T-helper 2 cell treated with Interferon-gamma antibody and Interleukin-4, amounts not matched to agents 5 μg/mL and 100 μg/mL, for 36 hours (primary cell): ENCODE results near the gene CLEC4G.
"Not testable (repeated sequence)": the region's sequence is repeated elsewhere in the genome, so short reads cannot be mapped to it uniquely, and the experiment has no call there.

Experiments used
- DNase-seq: peaks from one replicate; pipeline ENCODE4 v3.0.0; 2021; ENCODE audit warnings: low spot score
- H3K27ac Mint-ChIP-seq: one replicate; pipeline ENCODE4 v1.8.0; 2021; ENCODE audit warnings: mild to moderate bottlenecking, mixed read lengths
- H3K27me3 Mint-ChIP-seq: one replicate; pipeline ENCODE4 v1.8.0; 2021; ENCODE audit warnings: low read depth, mixed read lengths
- H3K36me3 Mint-ChIP-seq: one replicate; pipeline ENCODE4 v1.8.0; 2021; ENCODE audit warnings: low read depth, mixed read lengths
- H3K4me1 Mint-ChIP-seq: one replicate; pipeline ENCODE4 v1.8.0; 2021; ENCODE audit warnings: low read depth, mixed read lengths
- H3K4me3 Mint-ChIP-seq: one replicate; pipeline ENCODE4 v1.8.0; 2022; ENCODE audit warnings: mild to moderate bottlenecking, moderate library complexity, mixed read lengths
- H3K9me3 Mint-ChIP-seq: one replicate; pipeline ENCODE4 v1.8.0; 2021; ENCODE audit warnings: mixed read lengths

Gene CLEC4G

GRCh38 chr19:7732045-7732444, at the start of gene CLEC4G:
Gene CLEC4G (minus strand): TSS chr19:7732110. CDS start chr19:7732102, 8 bp downstream.
- H3K27ac Mint-ChIP-seq = no peak within 1 kb of the TSS
- no peaks in the 10 kb centered on the region for H3K9me3 Mint-ChIP-seq
- DNase-seq = no peak
- no peaks in the 10 kb centered on the region for H3K4me1 Mint-ChIP-seq
- H3K4me3 Mint-ChIP-seq = no peak within 1 kb of the TSS
- peaks cover 50% of the 10 kb centered on the region for H3K27me3 Mint-ChIP-seq
- no peaks in the 10 kb centered on the region for H3K36me3 Mint-ChIP-seq

GRCh38 chr19:7781157-7781556, 49.2 kb upstream of the CLEC4G start:
- Mint-ChIP-seq H3K27me3 (peaks cover 29% of the 10 kb centered on the region), H3K27ac (no peak overlapping the region), H3K4me3 (no peak overlapping the region), H3K9me3 (peaks cover 8% of the 10 kb centered on the region), H3K4me1 (no peaks in the 10 kb centered on the region), H3K36me3 (no peaks in the 10 kb centered on the region)
- DNase-seq = no peak

GRCh38 chr19:7779631-7780486, 47.9 kb upstream of the CLEC4G start:
- H3K27me3 Mint-ChIP-seq = peaks cover 26% of the 10 kb centered on the region
- no peak overlapping the region for H3K4me3 Mint-ChIP-seq
- H3K9me3 Mint-ChIP-seq = peaks cover 6% of the 10 kb centered on the region

GRCh38 chr19:7778081-7778480, 46.2 kb upstream of the CLEC4G start:
- no peaks in the 10 kb centered on the region for H3K4me1 Mint-ChIP-seq
- H3K36me3 Mint-ChIP-seq = no peaks in the 10 kb centered on the region
- DNase-seq = no peak
- peaks cover 12% of the 10 kb centered on the region for H3K27me3 Mint-ChIP-seq
- no peak overlapping the region for H3K27ac Mint-ChIP-seq
- H3K4me3 Mint-ChIP-seq = no peak overlapping the region
- H3K9me3 Mint-ChIP-seq = no peaks in the 10 kb centered on the region

More at GRCh38 chr19:7779631-7780486, 47.9 kb upstream of the CLEC4G start:
- H3K4me1 Mint-ChIP-seq = no peaks in the 10 kb centered on the region
- DNase-seq = no peak
- H3K27ac Mint-ChIP-seq = no peak overlapping the region
- H3K36me3 Mint-ChIP-seq = no peaks in the 10 kb centered on the region

GRCh38 chr19:7775761-7776160, 43.9 kb upstream of the CLEC4G start:
- DNase-seq = no peak
- H3K27me3 Mint-ChIP-seq = peaks cover 9% of the 10 kb centered on the region
- H3K4me3 Mint-ChIP-seq = no peak overlapping the region
- no peaks in the 10 kb centered on the region for H3K36me3 Mint-ChIP-seq
- H3K4me1 Mint-ChIP-seq = peaks cover 12% of the 10 kb centered on the region
- H3K27ac Mint-ChIP-seq = no peak overlapping the region
- H3K9me3 Mint-ChIP-seq = no peaks in the 10 kb centered on the region

GRCh38 chr19:7773841-7774240, 41.9 kb upstream of the CLEC4G start:
- Mint-ChIP-seq H3K27ac (no peak overlapping the region), H3K27me3 (peaks cover 7% of the 10 kb centered on the region), H3K4me1 (peaks cover 12% of the 10 kb centered on the region), H3K4me3 (no peak overlapping the region), H3K36me3 (no peaks in the 10 kb centered on the region), H3K9me3 (no peaks in the 10 kb centered on the region)
- no peak for DNase-seq

- peak; percentile 45 for DNase-seq
- Mint-ChIP-seq H3K4me1 (peaks cover 12% of the 10 kb centered on the region), H3K27ac (no peak overlapping the region), H3K9me3 (no peaks in the 10 kb centered on the region), H3K27me3 (peaks cover 3% of the 10 kb centered on the region), H3K36me3 (no peaks in the 10 kb centered on the region), H3K4me3 (peak overlapping the region; percentile 53)
Observed at GRCh38 chr19:7772752-7773291, 40.9 kb upstream of the CLEC4G start.

- Mint-ChIP-seq H3K27ac (no peak overlapping the region), H3K9me3 (no peaks in the 10 kb centered on the region), H3K4me3 (no peak overlapping the region), H3K27me3 (peaks cover 3% of the 10 kb centered on the region), H3K4me1 (peaks cover 12% of the 10 kb centered on the region), H3K36me3 (no peaks in the 10 kb centered on the region)
- DNase-seq = no peak
Observed at GRCh38 chr19:7771072-7771471, 39.2 kb upstream of the CLEC4G start.

- Mint-ChIP-seq H3K27me3 (peaks cover 3% of the 10 kb centered on the region), H3K36me3 (no peaks in the 10 kb centered on the region), H3K4me3 (no peak overlapping the region), H3K27ac (no peak overlapping the region), H3K4me1 (peaks cover 12% of the 10 kb centered on the region), H3K9me3 (no peaks in the 10 kb centered on the region)
- DNase-seq = no peak
Observed at GRCh38 chr19:7769171-7769570, 37.3 kb upstream of the CLEC4G start.

GRCh38 chr19:7767487-7767886, 35.6 kb upstream of the CLEC4G start:
- Mint-ChIP-seq H3K4me1 (peaks cover 6% of the 10 kb centered on the region), H3K9me3 (no peaks in the 10 kb centered on the region), H3K27me3 (peaks cover 3% of the 10 kb centered on the region), H3K4me3 (no peak overlapping the region), H3K27ac (no peak overlapping the region), H3K36me3 (no peaks in the 10 kb centered on the region)
- no peak for DNase-seq

- DNase-seq = no peak
- Mint-ChIP-seq H3K4me1 (no peaks in the 10 kb centered on the region), H3K9me3 (no peaks in the 10 kb centered on the region), H3K4me3 (no peak overlapping the region), H3K36me3 (no peaks in the 10 kb centered on the region), H3K27me3 (peaks cover 3% of the 10 kb centered on the region), H3K27ac (no peak overlapping the region)
Observed at GRCh38 chr19:7766535-7766934, 34.6 kb upstream of the CLEC4G start.

- H3K4me3 Mint-ChIP-seq, H3K27ac Mint-ChIP-seq, H3K9me3 Mint-ChIP-seq, H3K27me3 Mint-ChIP-seq, H3K4me1 Mint-ChIP-seq, DNase-seq, H3K36me3 Mint-ChIP-seq: not testable (repeated sequence)
Observed at GRCh38 chr19:7765043-7765442, 33.1 kb upstream of the CLEC4G start.

- not testable (repeated sequence) for H3K4me1 Mint-ChIP-seq, H3K9me3 Mint-ChIP-seq, H3K27ac Mint-ChIP-seq, H3K4me3 Mint-ChIP-seq, H3K27me3 Mint-ChIP-seq, H3K36me3 Mint-ChIP-seq, DNase-seq
Observed at GRCh38 chr19:7764157-7764556, 32.2 kb upstream of the CLEC4G start.

GRCh38 chr19:7763696-7764095, 31.8 kb upstream of the CLEC4G start:
- Mint-ChIP-seq H3K4me1 (no peaks in the 10 kb centered on the region), H3K4me3 (no peak overlapping the region), H3K36me3 (no peaks in the 10 kb centered on the region), H3K9me3 (peaks cover 11% of the 10 kb centered on the region), H3K27me3 (no peaks in the 10 kb centered on the region), H3K27ac (no peak overlapping the region)
- no peak for DNase-seq
